H1 (cell line): ENCODE data around the gene LRRIQ4. TPM values are rescaled to one million over a fixed set of nuclear protein-coding genes. Genes with fewer than 3 reads are reported as not detected.
A peak's percentile ranks its signal among the peaks of the same experiment; 100 is the strongest.

Experiments used
- ATF2 ChIP-seq: IDR thresholded peaks from 2 replicates; pipeline ENCODE4 v1.6.1; 2012; ENCODE audit warnings: low read length, inconsistent platforms
- BRCA1 ChIP-seq: IDR thresholded peaks from 2 replicates; pipeline ENCODE4 v1.6.1; 2012; ENCODE audit warnings: low read depth, low read length, improper control_type of control experiment
- CHD1 ChIP-seq: IDR thresholded peaks from 2 replicates; pipeline ENCODE4 v1.6.1; 2012; ENCODE audit warnings: low read depth, low read length, improper control_type of control experiment
- E2F6 ChIP-seq: IDR thresholded peaks from 2 replicates; pipeline ENCODE4 v1.6.1; 2012; ENCODE audit warnings: inconsistent platforms
- GABPA ChIP-seq: IDR thresholded peaks from 2 replicates; pipeline ENCODE4 v1.6.1; 2011; ENCODE audit warnings: mild to moderate bottlenecking, low read length, moderate library complexity, borderline replicate concordance; ENCODE audit not compliant: insufficient read depth
- HDAC2 ChIP-seq, 2 experiments: fragments of 300-600 bp in 1 of 2; sonication (generic) in 1 of 2; IDR thresholded peaks; 2 replicates each; pipeline ENCODE4 v1.6.1; 2011 to 2012; ENCODE audit warnings: low read depth in 2 of 2, low read length in 2 of 2, mild to moderate bottlenecking in 2 of 2, moderate library complexity in 2 of 2, borderline replicate concordance in 1 of 2, inconsistent platforms in 1 of 2
- KDM1A ChIP-seq: fragments of 200-600, 300-600 bp; sonication (generic); IDR thresholded peaks from 2 replicates; pipeline ENCODE4 v1.7.1; 2016; ENCODE audit warnings: mild to moderate bottlenecking, low read length, borderline replicate concordance
- MAX ChIP-seq: IDR thresholded peaks from 2 replicates; pipeline ENCODE4 v1.6.1; 2012; ENCODE audit warnings: inconsistent platforms
- NANOG ChIP-seq: IDR thresholded peaks from 2 replicates; pipeline ENCODE4 v1.6.1; 2011; ENCODE audit warnings: low read length, low read depth, mild to moderate bottlenecking, inconsistent platforms; ENCODE audit not compliant: insufficient read depth, poor library complexity, severe bottlenecking
- POLR2AphosphoS5 ChIP-seq: IDR thresholded peaks from 2 replicates; pipeline ENCODE4 v1.6.1; 2011; ENCODE audit warnings: low read depth, low read length
- POU5F1 ChIP-seq: IDR thresholded peaks from 2 replicates; pipeline ENCODE4 v1.6.1; 2011; ENCODE audit warnings: low read depth, mild to moderate bottlenecking, low read length, moderate library complexity
- RFX5 ChIP-seq: IDR thresholded peaks from 2 replicates; pipeline ENCODE4 v1.6.1; 2011; ENCODE audit warnings: low read depth, low read length, improper control_type of control experiment, borderline replicate concordance
- RNF2 ChIP-seq: fragments of 200-900, 300-1000 bp; sonication (generic); IDR thresholded peaks from 2 replicates; pipeline ENCODE4 v1.7.1; 2016; ENCODE audit warnings: borderline replicate concordance, low read depth, mild to moderate bottlenecking, antibody characterized with exemption, low read length; ENCODE audit not compliant: poor library complexity, severe bottlenecking; ENCODE audit errors: missing control alignments
- SAP30 ChIP-seq: fragments of 300-600 bp; sonication (generic); IDR thresholded peaks from 2 replicates; pipeline ENCODE4 v1.7.1; 2012; ENCODE audit warnings: low read length, moderate library complexity, mild to moderate bottlenecking, inconsistent platforms; ENCODE audit not compliant: insufficient read depth, insufficient replicate concordance
- SIX5 ChIP-seq: IDR thresholded peaks from 2 replicates; pipeline ENCODE4 v1.6.1; 2011; ENCODE audit warnings: mild to moderate bottlenecking, low read depth, low read length
- SRF ChIP-seq: IDR thresholded peaks from 2 replicates; pipeline ENCODE4 v1.6.1; 2011; ENCODE audit warnings: mild to moderate bottlenecking, low read depth, low read length, moderate library complexity
- TAF1 ChIP-seq: IDR thresholded peaks from 2 replicates; pipeline ENCODE4 v1.6.1; 2011; ENCODE audit warnings: mild to moderate bottlenecking, low read depth, low read length
- YY1 ChIP-seq: IDR thresholded peaks from 2 replicates; pipeline ENCODE4 v1.6.1; 2011; ENCODE audit warnings: low read depth, mild to moderate bottlenecking, low read length
- ZNF274 ChIP-seq: IDR thresholded peaks from 2 replicates; pipeline ENCODE4 v1.7.0; 2012; ENCODE audit warnings: low read length, borderline replicate concordance; ENCODE audit errors: extremely low read depth
- polyA plus RNA-seq, 7 experiments: library from polyadenylated mRNA; depleted of rRNA in 3 of 7; stranded (reverse) in 5 of 7; unstranded in 2 of 7; fragments of >200 nt in 5 of 7; fragments of 200-250 nt in 2 of 7; gene quantifications; 1 replicate in 5 of 7; 2 replicates in 1 of 7; 4 replicates in 1 of 7; pipeline versions ENCODE4 v1.2.1 to v1.2.3, GENCODE V29; 2011 to 2013; ENCODE audit warnings: missing spikeins in 2 of 7, mixed read lengths in 2 of 7
- total RNA-seq: library from RNA; stranded (reverse); fragmentation: NEBNext Ultra II Directional; extraction: Animal tissue kit (Norgen Biotek cat#: 25700); gene quantifications from 2 replicates; pipeline ENCODE4 v1.2.1, GENCODE V29; 2021

Gene LRRIQ4
- total and polyA plus RNA-seq, 2 of the 8 experiments (the other 6 are each of a cell fraction or from before 2014, with no cell fraction given) = 0.08 TPM; not detected in 1

- TF ChIP-seq RNF2 = no peak
- TF ChIP-seq SIX5 = no peak
- TF ChIP-seq GABPA = no peak
- TF ChIP-seq HDAC2 (IDR thresholded peaks at IDR 0.05; ENCODE audit: borderline replicate concordance in 1 of 2, low read depth in 2 of 2, low read length in 2 of 2) = peak in 1 of 2 experiments; percentile 2; a peak in 1 of 4 replicates
- no peak; the same call in 1 of the 2 replicates for TF ChIP-seq E2F6
- no peak for TF ChIP-seq ATF2
- TF ChIP-seq CHD1 = 0 out of 2 replicates have a peak, but pooled peaks have one; percentile 40
- TF ChIP-seq TAF1 = peak; percentile 69
- peak; percentile 57 for TF ChIP-seq BRCA1
- TF ChIP-seq SAP30 = no peak
- TF ChIP-seq SRF = no peak
- TF ChIP-seq MAX = peak; percentile 68
- no peak; the same call in 1 of the 2 replicates for TF ChIP-seq POLR2AphosphoS5
- no peak for TF ChIP-seq NANOG
- no peak for TF ChIP-seq RFX5
- no peak for TF ChIP-seq POU5F1
- no peak for TF ChIP-seq YY1
- no peak for TF ChIP-seq ZNF274
- no peak for TF ChIP-seq KDM1A
Measured at GRCh38 chr3:169769287-169770181, 43.1 kb upstream of the LRRIQ4 start, which contains the start of gene ACTRT3 (continued).
